IMR-90 (cell line): ENCODE data around the gene ACBD3. TPM values are rescaled to one million over a fixed set of nuclear protein-coding genes. Genes with fewer than 3 reads are reported as not detected.

ENCODE experiments used
- ATAC-seq: fragments of 200-7000 bp; cut with Tn5 transposase; 2 replicates; pipeline ENCODE4 v1.9.1; 2020; ENCODE audit warnings: low read depth, mild to moderate bottlenecking, moderate library complexity
- BruUV-seq: library from RNA; stranded (reverse); fragments of 400-500 nt; replicated peaks from 2 replicates; lab custom pipeline; 2021; lab: Mats Ljungman, UMichigan
- CTCF ChIA-PET: fragments of 300-600 bp; formaldehyde crosslinking; extraction: SDS; loops from one replicate; lab custom pipeline; 2021; ENCODE audit warnings: antibody characterized with exemption; lab: Yijun Ruan, JAX
- POLR2A ChIA-PET: fragments of 300-600 bp; sonication (Branson Sonifier 250); formaldehyde crosslinking; loops from one replicate; lab custom pipeline; 2022; ENCODE audit warnings: antibody characterized with exemption; ENCODE audit not compliant: unreplicated experiment; lab: Charles Lee
- DNase-seq: peaks from one replicate; pipeline ENCODE4 v3.0.0; 2013
- H2AFZ ChIP-seq: replicated peaks from 2 replicates; pipeline ENCODE3; 2013; ENCODE audit warnings: low read length, mild to moderate bottlenecking; ENCODE audit not compliant: poor library complexity
- H2AK5ac ChIP-seq: 2 replicates; pipeline ENCODE4 v1.6.1; 2013; ENCODE audit warnings: low read depth, low read length, inconsistent platforms
- H2AK9ac ChIP-seq: replicated peaks from 2 replicates; pipeline ENCODE3; 2013; ENCODE audit warnings: mild to moderate bottlenecking, low read depth, low read length, moderate library complexity; ENCODE audit not compliant: poor library complexity
- H2BK120ac ChIP-seq: 2 replicates; pipeline ENCODE4 v1.6.1; 2013; ENCODE audit warnings: low read depth, low read length, inconsistent platforms
- H2BK15ac ChIP-seq: 3 replicates; pipeline ENCODE4 v1.6.1; 2013; ENCODE audit warnings: low read depth, low read length, inconsistent platforms
- H2BK20ac ChIP-seq: 2 replicates; pipeline ENCODE4 v1.6.1; 2013; ENCODE audit warnings: low read depth, mild to moderate bottlenecking, inconsistent platforms, low read length, moderate library complexity
- H2BK5ac ChIP-seq: 2 replicates; pipeline ENCODE4 v1.6.1; 2013; ENCODE audit warnings: mild to moderate bottlenecking, low read depth, low read length, inconsistent platforms; ENCODE audit not compliant: poor library complexity, severe bottlenecking
- H3K14ac ChIP-seq: replicated peaks from 2 replicates; pipeline ENCODE4 v1.6.1; 2013; ENCODE audit warnings: low read depth, low read length, inconsistent platforms
- H3K18ac ChIP-seq: 2 replicates; pipeline ENCODE4 v1.6.1; 2013; ENCODE audit warnings: low read depth, low read length, control low read depth
- H3K23ac ChIP-seq: 2 replicates; pipeline ENCODE4 v1.6.1; 2013; ENCODE audit warnings: low read depth, low read length, inconsistent platforms
- H3K27ac ChIP-seq: 2 replicates; pipeline ENCODE4 v1.5.1; 2013; ENCODE audit warnings: mild to moderate bottlenecking, control low read depth, low read length; ENCODE audit not compliant: insufficient read depth
- H3K27me3 ChIP-seq: 2 replicates; pipeline ENCODE4 v1.6.1; 2013; ENCODE audit warnings: low read length; ENCODE audit not compliant: control insufficient read depth, insufficient read depth
- H3K36me3 ChIP-seq: 2 replicates; pipeline ENCODE4 v1.6.1; 2013; ENCODE audit warnings: low read length, mixed read lengths; ENCODE audit not compliant: control insufficient read depth, insufficient read depth
- H3K4ac ChIP-seq: 2 replicates; pipeline ENCODE4 v1.6.1; 2013; ENCODE audit warnings: low read depth, low read length, inconsistent platforms
- H3K4me1 ChIP-seq: 2 replicates; pipeline ENCODE4 v1.6.1; 2013; ENCODE audit warnings: low read length, mixed read lengths; ENCODE audit not compliant: control insufficient read depth, insufficient read depth
- H3K4me2 ChIP-seq: 2 replicates; pipeline ENCODE4 v1.6.1; 2013; ENCODE audit warnings: low read depth, mild to moderate bottlenecking, control low read depth, low read length, moderate library complexity
- H3K4me3 ChIP-seq: 2 replicates; pipeline ENCODE4 v1.5.1; 2013; ENCODE audit warnings: low read depth, mild to moderate bottlenecking, control low read depth, low read length, moderate library complexity; ENCODE audit not compliant: insufficient read depth
- H3K56ac ChIP-seq: 2 replicates; pipeline ENCODE4 v1.6.1; 2013; ENCODE audit warnings: low read length, inconsistent platforms; ENCODE audit not compliant: insufficient read depth; ENCODE audit errors: extremely low read depth
- H3K79me1 ChIP-seq, 2 experiments: 2 replicates each; pipeline ENCODE4 v1.6.1; 2013; ENCODE audit warnings: low read length in 2 of 2, inconsistent platforms in 1 of 2, low read depth in 1 of 2
- H3K9ac ChIP-seq: 2 replicates; pipeline ENCODE4 v1.6.1; 2013; ENCODE audit warnings: low read depth, low read length, control low read depth
- H3K9me1 ChIP-seq: 2 replicates; pipeline ENCODE4 v1.6.1; 2013; ENCODE audit warnings: low read length, inconsistent platforms; ENCODE audit not compliant: insufficient read depth
- H3K9me3 ChIP-seq: 2 replicates; pipeline ENCODE4 v1.6.1; 2013; ENCODE audit warnings: low read length; ENCODE audit not compliant: control insufficient read depth, insufficient read depth
- H4K20me1 ChIP-seq: 2 replicates; pipeline ENCODE4 v1.6.1; 2013; ENCODE audit warnings: low read length, inconsistent platforms; ENCODE audit not compliant: insufficient read depth
- H4K5ac ChIP-seq: 2 replicates; pipeline ENCODE4 v1.6.1; 2013; ENCODE audit warnings: mild to moderate bottlenecking, low read depth, low read length, control low read depth
- H4K8ac ChIP-seq, 2 experiments: 2 replicates each; pipeline ENCODE4 v1.6.1; 2013; ENCODE audit warnings: low read depth in 2 of 2, low read length in 2 of 2, control low read depth in 1 of 2, inconsistent platforms in 1 of 2
- H4K91ac ChIP-seq: 2 replicates; pipeline ENCODE4 v1.6.1; 2013; ENCODE audit warnings: low read depth, low read length, inconsistent platforms; ENCODE audit not compliant: insufficient read depth
- CEBPB ChIP-seq: IDR thresholded peaks from 2 replicates; pipeline ENCODE4 v1.6.1; 2012; ENCODE audit warnings: low read depth, low read length, improper control_type of control experiment
- ELK1 ChIP-seq: fragments of 150-350 bp; IDR thresholded peaks from 2 replicates; pipeline ENCODE4 v1.6.1; 2016; ENCODE audit warnings: low read depth, mild to moderate bottlenecking, low read length, moderate library complexity, borderline replicate concordance
- FOS ChIP-seq: fragments of 150-350 bp; IDR thresholded peaks from 2 replicates; pipeline ENCODE4 v1.6.1; 2016; ENCODE audit warnings: low read depth, low read length
- MXI1 ChIP-seq: IDR thresholded peaks from 2 replicates; pipeline ENCODE4 v1.6.1; 2012; ENCODE audit warnings: low read depth, mild to moderate bottlenecking, low read length, moderate library complexity, borderline replicate concordance
- RFX5 ChIP-seq: IDR thresholded peaks from 2 replicates; pipeline ENCODE4 v1.8.0; 2012; ENCODE audit warnings: low read depth, mild to moderate bottlenecking, low read length, moderate library complexity
- whole genome bisulfite sequencing, 2 experiments: methylation state at CpG; one replicate each; pipeline versions ENCODE4 v1.1.5 to v1.1.7; 2013; ENCODE audit warnings: missing lambda C conversion rate in 2 of 2; ENCODE audit not compliant: insufficient read length in 1 of 2; ENCODE audit errors: extremely low coverage in 2 of 2; 5-methylcytosine and 5-hydroxymethylcytosine counted together
- dilution Hi-C: fragments of 300-500 bp; cut with HindIII; formaldehyde crosslinking; loops from one replicate; pipeline ENCODE4 v1.14.3; 2018; ENCODE audit warnings: low sequenced_read_pairs; ENCODE audit not compliant: unreplicated experiment
- in situ Hi-C: fragments of 300-500 bp; cut with MboI; formaldehyde crosslinking; loops from 3 replicates; pipeline ENCODE4 v1.14.3; 2019; ENCODE audit warnings: low sequenced_read_pairs, inconsistent platforms, mixed read lengths
- intact Hi-C: fragments of 100-400 bp; cut with micrococcal nuclease; formaldehyde crosslinking; loops from 2 replicates; pipeline ENCODE4 v1.10.0; 2022
- polyA plus RNA-seq, 3 experiments: library from polyadenylated mRNA; depleted of rRNA; stranded (reverse); fragments of >200 nt; gene quantifications; 2 replicates each; pipeline ENCODE4 v1.2.3, GENCODE V29; 2012; ENCODE audit warnings: low replicate concordance in 1 of 3
- total RNA-seq: library from RNA; depleted of rRNA; stranded (reverse); fragments of >200 nt; gene quantifications from 2 replicates; pipeline ENCODE4 v1.2.3, GENCODE V29; 2012

The ACBD3 gene
- total and polyA plus RNA-seq, 2 of the 4 experiments (the other 2 are of a cell fraction), result 30.3 to 59.7 TPM

DNA sequence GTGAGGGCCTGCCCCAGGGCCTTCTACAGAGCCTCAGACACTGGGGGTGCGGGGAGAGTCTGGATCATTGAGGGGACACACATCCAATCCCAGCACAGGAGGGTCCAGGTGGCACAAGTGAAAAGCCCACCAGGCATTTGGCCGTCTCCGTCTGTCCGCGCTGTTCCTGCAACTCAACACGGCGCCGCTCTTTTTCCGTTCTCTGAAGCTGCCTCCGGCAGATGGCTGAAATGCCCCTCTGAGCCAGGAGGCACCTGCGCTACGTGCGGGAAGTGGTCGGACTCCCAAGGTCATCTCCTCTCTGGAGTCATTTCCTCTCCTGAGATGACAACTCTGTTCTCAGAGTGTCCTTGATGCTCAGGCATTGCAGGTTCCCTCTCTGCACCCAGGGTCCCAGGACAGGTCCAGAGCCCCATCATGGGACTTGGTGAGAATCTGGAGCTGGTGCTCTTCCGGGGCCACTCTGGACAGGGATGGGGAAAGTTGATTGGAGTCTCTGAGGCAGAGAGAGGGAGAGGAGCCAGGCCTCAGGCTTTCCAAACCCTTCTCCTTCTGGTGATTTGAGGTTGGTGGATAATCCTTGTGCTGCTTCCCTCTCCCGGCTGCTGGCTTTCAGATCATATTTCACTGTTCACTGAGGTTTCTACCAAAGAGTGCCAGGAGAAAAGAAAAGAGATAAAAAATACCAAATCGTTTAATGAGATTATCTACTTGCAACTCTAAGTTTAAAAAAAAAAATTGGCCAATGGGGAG is 22.9 kb upstream of the ACBD3 start:
- ATAC-seq, result peak; percentile 42; the same call in 1 of the 2 replicates
- in situ Hi-C loops, result no loop called here

More for the DNA sequence above, 22.9 kb upstream of the ACBD3 start:
- no peak for DNase-seq
- Histone ChIP-seq H3K18ac (no peak overlapping the region), H3K23ac (no peak overlapping the region), H3K36me3 (no peaks in the 10 kb centered on the region), H3K9ac (no peak overlapping the region), H3K4ac (no peak overlapping the region), H2AFZ (no peak overlapping the region), H3K79me1 (no peaks in the 10 kb centered on the region), H2BK15ac (no peak overlapping the region), H4K20me1 (no peaks in the 10 kb centered on the region), H3K56ac (no peak overlapping the region), H4K5ac (no peak overlapping the region), H2AK5ac (no peak overlapping the region), H4K91ac (no peak overlapping the region), H3K4me1 (no peaks in the 10 kb centered on the region), H3K14ac (no peak overlapping the region), H2BK120ac (no peak overlapping the region), H3K9me1 (no peaks in the 10 kb centered on the region), H2BK5ac (no peak overlapping the region), H3K27ac (no peak overlapping the region), H2AK9ac (no peak overlapping the region), H4K8ac (no peak overlapping the region), H3K9me3 (no peaks in the 10 kb centered on the region), H3K27me3 (peaks cover 29% of the 10 kb centered on the region), H2BK20ac (no peak overlapping the region), H3K4me2 (no peak overlapping the region), H3K4me3 (no peak overlapping the region)
- WGBS, 2 experiments, result 89% methylated on average over 8 of the region's 17 CpGs; no CpG with 5 or more reads in 1 of the 2 experiments
- POLR2A ChIA-PET, result no interaction called here
- CTCF ChIA-PET, result interaction anchor here (0.9 kb wide), 1 partner anchor 12 kb away, joined by 3 read pairs; no protein-coding TSS in a partner anchor
- dilution Hi-C loops (no loop called here), intact Hi-C loops (loop anchor here (10.0 kb wide), 1 partner anchor 125 kb away; no protein-coding TSS in a partner anchor)
- no TSS peak for BruUV-seq
- TF ChIP-seq MXI1 (no peak), FOS (no peak), CEBPB (no peak), ELK1 (no peak), RFX5 (no peak)
